ENCODE results near the gene CYSLTR2.

The CYSLTR2 gene

DNA sequence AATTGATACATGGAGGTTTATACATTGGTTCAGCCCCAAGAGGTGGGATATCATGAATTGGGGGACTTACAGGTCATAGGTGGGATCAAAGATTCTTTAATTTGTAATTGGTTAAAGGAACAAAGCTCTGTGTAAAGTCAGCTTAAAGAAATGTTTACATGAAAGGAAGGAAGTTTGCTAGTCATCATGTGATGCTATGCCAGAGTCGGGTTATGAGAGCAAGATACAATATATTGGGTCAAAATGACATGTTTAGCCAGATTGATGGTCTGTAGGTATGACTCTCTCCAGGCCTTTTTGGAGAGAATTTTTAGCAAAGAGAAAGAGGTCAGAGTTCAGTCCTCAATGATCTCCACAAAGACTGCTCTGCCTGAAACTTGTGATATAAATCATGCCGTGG, 5.3 kb upstream of the CYSLTR2 start:
- TF ChIP-seq CTCF (IDR thresholded peaks at IDR 0.05; ENCODE audit: low read length), result no peak
- no peak for TF ChIP-seq EZH2 (IDR thresholded peaks at IDR 0.05; ENCODE audit: borderline replicate concordance, low read length)
- no peak overlapping the region for H3K4me2 ChIP-seq (ENCODE audit: low read length)
- no peaks in the 10 kb centered on the region for H3K36me3 ChIP-seq (ENCODE audit: insufficient read depth, low read length)
- H4K20me1 ChIP-seq (ENCODE audit: insufficient read depth, low read length), result no peaks in the 10 kb centered on the region
- H3K27me3 ChIP-seq (ENCODE audit: insufficient read depth, low read length), result peaks cover 7% of the 10 kb centered on the region; the same call in 1 of the 2 replicates
- H3K27ac ChIP-seq (ENCODE audit: low read depth, low read length, poor library complexity, severe bottlenecking), result no peak overlapping the region
- H3K4me1 ChIP-seq (ENCODE audit: insufficient read depth, low read length, severe bottlenecking), result no peaks in the 10 kb centered on the region
- H3K9ac ChIP-seq (ENCODE audit: low read length), result no peak overlapping the region
- no peaks in the 10 kb centered on the region for H3F3A ChIP-seq (ENCODE audit: insufficient read depth, low read length)
- H2AFZ ChIP-seq (ENCODE audit: low read length), result no peak overlapping the region
- H3K9me3 ChIP-seq (ENCODE audit: low read length), result no peaks in the 10 kb centered on the region
- H3K79me2 ChIP-seq (ENCODE audit: insufficient read depth, low read length), result no peaks in the 10 kb centered on the region
- no peaks in the 10 kb centered on the region for H3K9me2 ChIP-seq (ENCODE audit: low read depth, low read length)
- no peak overlapping the region for H3K4me3 ChIP-seq (ENCODE audit: low read depth, low read length, poor library complexity, severe bottlenecking)

DNA sequence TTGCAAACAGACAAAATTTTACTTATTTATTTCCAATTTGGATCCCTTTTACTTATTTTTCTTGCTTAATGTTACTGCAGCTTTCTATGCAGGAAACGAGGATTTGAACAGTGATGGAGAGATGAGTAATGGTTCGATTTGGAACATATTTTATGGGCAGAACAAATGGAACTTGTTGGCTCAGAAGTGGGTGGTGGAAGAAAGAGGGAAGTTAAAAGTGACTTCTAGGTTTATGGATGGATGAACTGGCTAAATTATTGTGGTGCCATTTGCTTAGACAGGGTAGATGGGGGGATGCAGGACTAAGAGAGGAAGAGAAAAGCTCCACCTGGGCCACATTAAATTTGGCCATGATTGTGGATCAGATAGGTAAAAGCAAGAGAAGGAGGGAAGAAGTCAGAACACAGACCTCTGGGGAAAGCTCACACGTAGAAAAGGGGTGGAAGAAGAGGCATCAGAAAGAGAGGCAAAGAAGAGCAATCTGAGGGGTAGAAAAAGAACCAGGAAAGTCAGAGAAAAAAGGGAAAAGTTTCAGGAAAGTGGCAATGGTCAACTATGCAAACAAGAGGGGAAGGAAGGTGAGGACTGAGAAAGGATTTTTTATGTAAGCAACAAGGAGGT, 768 bp upstream of the CYSLTR2 start:
- Histone ChIP-seq H3K27ac (ENCODE audit: low read depth, low read length, poor library complexity, severe bottlenecking) (no peak overlapping the region), H3K4me3 (ENCODE audit: low read depth, low read length, poor library complexity, severe bottlenecking) (no peak overlapping the region), H3K9me3 (ENCODE audit: low read length) (no peaks in the 10 kb centered on the region), H3K4me1 (ENCODE audit: insufficient read depth, low read length, severe bottlenecking) (no peaks in the 10 kb centered on the region), H3K9ac (ENCODE audit: low read length) (no peak overlapping the region), H3F3A (ENCODE audit: insufficient read depth, low read length) (no peaks in the 10 kb centered on the region), H4K20me1 (ENCODE audit: insufficient read depth, low read length) (no peaks in the 10 kb centered on the region), H3K9me2 (ENCODE audit: low read depth, low read length) (no peaks in the 10 kb centered on the region), H2AFZ (ENCODE audit: low read length) (no peak overlapping the region), H3K4me2 (ENCODE audit: low read length) (no peak overlapping the region), H3K36me3 (ENCODE audit: insufficient read depth, low read length) (no peaks in the 10 kb centered on the region), H3K27me3 (ENCODE audit: insufficient read depth, low read length) (no peaks in the 10 kb centered on the region), H3K79me2 (ENCODE audit: insufficient read depth, low read length) (no peaks in the 10 kb centered on the region)
- no peak for TF ChIP-seq CTCF (IDR thresholded peaks at IDR 0.05; ENCODE audit: low read length)
- no peak for TF ChIP-seq EZH2 (IDR thresholded peaks at IDR 0.05; ENCODE audit: borderline replicate concordance, low read length)

GRCh38 chr13:48654511-48654910, 782 bp downstream of the CYSLTR2 start:
- Histone ChIP-seq H3K27ac (ENCODE audit: low read depth, low read length, poor library complexity, severe bottlenecking) (no peak overlapping the region), H2AFZ (ENCODE audit: low read length) (no peak overlapping the region), H3K79me2 (ENCODE audit: insufficient read depth, low read length) (no peaks in the 10 kb centered on the region), H3K9ac (ENCODE audit: low read length) (no peak overlapping the region), H3K4me2 (ENCODE audit: low read length) (no peak overlapping the region), H3K9me2 (ENCODE audit: low read depth, low read length) (no peaks in the 10 kb centered on the region), H3K4me3 (ENCODE audit: low read depth, low read length, poor library complexity, severe bottlenecking) (no peak overlapping the region), H4K20me1 (ENCODE audit: insufficient read depth, low read length) (no peaks in the 10 kb centered on the region), H3K36me3 (ENCODE audit: insufficient read depth, low read length) (no peaks in the 10 kb centered on the region), H3K4me1 (ENCODE audit: insufficient read depth, low read length, severe bottlenecking) (no peaks in the 10 kb centered on the region), H3K27me3 (ENCODE audit: insufficient read depth, low read length) (no peaks in the 10 kb centered on the region), H3K9me3 (ENCODE audit: low read length) (no peaks in the 10 kb centered on the region), H3F3A (ENCODE audit: insufficient read depth, low read length) (no peaks in the 10 kb centered on the region)
- TF ChIP-seq CTCF (IDR thresholded peaks at IDR 0.05; ENCODE audit: low read length) (no peak), EZH2 (IDR thresholded peaks at IDR 0.05; ENCODE audit: borderline replicate concordance, low read length) (no peak)
